GM18861 (cell line): Measurements from ENCODE around the gene EPB41L1.

ENCODE experiments used
- ATAC-seq: cut with Tn5 transposase; IDR thresholded peaks from one replicate; pipeline ENCODE4 v1.9.1; 2021; ENCODE audit not compliant: unreplicated experiment

The EPB41L1 gene

DNA sequence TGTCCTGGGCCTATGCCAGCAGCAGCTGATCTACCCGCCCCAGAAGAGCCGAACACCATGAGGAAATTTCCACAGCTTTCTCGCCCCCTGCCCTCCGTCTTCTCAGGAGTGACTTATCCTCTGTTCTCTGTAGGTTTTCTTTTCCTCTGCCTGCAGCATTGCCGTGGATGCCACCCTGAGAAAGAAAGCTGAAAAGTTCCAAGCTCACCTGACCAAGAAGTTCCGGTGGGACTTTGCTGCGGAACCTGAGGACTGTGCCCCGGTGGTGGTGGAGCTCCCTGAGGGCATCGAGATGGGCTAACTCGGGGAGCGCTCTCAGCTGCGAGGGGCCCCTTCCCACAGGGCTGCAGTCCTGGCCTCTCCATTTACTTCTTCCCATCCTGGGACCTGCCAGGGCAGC, 100.9 kb downstream of the EPB41L1 start:
- ATAC-seq = no peak

DNA sequence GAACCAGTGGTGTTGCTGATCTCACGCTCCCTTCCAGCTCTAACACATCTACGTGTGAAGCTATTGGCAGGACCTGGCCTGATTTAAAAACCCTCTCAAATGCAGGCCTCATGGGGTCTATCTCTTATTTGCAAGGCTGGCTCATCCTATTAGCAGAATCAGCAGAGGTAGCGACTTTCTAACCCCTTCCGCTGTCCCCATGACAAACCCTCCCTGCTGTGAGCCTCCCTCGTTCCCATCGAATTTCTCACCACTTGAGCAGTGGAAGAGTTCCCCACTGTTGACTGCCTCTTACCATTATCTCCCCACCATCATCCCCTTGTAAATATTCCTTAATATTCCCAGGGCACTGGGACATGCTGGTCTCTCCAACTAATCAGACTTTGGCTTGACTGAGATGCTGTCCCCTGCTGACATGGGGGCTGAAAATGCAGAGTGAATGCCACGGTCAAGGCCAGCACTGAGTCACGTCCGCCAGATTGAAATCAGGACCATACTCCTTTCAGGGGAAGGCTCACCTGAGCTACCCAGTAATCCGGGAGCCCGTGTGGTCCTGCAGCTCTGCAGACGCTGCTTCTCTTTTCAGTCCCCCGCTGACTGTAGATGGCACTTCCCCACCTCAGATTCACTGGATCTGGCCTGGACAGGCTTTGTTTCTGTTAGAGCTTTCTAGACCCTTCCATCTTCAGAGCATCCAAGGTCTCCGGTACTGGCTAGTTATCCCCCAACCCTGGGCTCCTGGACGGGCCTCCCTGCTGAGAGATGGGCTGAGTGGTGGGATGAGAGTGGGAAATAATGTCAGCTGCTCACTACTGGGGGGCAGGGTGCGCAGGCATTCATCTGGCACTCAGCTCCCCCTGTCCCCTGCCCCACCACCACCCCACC, 104.9 kb downstream of the EPB41L1 start:
- ATAC-seq = no peak

DNA sequence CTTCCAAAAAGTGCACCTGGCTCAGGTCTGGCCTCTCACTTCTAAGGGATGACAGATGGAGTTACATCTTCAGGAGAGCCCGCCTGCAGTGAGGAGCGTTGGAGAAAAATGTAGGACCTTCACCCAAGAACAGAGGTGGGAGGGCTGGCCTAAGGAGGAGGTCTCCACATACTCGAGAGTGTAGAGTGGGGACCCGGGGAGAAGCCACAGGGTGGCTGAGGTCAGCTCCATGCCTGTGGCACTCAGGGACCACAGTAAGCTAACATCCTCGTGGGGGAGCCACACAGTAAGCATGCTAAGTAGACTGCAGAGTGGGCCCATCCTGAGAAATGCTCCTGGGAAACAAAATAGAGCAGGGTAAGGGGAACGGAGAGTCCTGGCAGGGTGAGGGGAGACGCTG, 105.8 kb downstream of the EPB41L1 start:
- ATAC-seq = no peak

DNA sequence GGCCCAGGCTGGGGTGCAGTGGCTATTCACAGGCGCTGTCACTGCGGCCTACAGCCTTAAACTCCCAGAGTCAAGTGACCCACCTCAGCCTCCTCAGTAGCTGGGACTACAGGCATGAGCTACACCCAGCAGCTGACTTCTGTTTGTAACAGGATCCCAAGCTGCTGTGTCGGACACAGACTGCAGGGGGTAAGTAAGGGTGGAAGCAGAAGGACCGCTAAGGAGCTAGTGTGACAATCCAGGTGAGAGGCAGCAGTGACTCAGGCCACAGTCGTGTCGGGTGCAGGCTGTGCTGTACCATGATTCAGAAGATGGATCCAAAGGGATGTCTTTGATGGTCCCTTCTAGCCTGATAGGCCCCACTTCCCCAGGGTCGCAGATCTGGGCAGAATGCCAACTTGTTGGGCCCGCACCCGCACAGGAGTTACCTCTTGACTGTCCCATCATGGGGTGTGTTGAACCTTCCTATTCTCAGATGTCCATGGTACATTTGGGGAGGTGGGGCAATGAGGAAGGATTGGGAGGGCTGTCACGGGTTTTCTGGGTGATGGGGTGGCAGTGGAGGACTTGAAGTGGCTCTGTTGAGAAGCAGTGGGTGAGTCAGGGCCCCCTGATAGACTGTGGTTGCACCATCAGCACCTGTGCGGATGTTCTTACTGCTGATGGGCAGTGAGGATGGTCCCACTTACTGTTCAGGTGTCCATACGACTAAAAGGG, 107.0 kb downstream of the EPB41L1 start:
- ATAC-seq = no peak

DNA sequence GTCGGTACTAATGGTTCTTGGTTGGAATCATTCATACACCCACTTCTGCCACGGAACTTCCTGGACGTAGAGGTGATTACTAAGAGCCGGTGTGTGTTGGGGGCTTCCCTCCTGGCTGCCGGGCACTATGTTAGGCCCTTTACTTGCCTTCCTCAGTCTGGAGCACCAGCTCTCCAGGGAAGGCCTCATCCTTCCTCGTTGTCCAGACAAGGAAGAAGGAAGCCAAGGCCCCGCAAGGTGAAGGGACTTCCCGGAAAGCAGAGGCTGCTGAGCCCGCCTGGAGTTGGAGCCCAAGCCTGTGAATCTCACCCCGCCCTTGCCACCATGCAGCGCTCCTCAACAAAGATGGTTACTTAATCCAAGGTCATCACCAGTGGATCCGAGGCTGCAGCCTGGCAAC, 107.9 kb downstream of the EPB41L1 start:
- no peak for ATAC-seq

DNA sequence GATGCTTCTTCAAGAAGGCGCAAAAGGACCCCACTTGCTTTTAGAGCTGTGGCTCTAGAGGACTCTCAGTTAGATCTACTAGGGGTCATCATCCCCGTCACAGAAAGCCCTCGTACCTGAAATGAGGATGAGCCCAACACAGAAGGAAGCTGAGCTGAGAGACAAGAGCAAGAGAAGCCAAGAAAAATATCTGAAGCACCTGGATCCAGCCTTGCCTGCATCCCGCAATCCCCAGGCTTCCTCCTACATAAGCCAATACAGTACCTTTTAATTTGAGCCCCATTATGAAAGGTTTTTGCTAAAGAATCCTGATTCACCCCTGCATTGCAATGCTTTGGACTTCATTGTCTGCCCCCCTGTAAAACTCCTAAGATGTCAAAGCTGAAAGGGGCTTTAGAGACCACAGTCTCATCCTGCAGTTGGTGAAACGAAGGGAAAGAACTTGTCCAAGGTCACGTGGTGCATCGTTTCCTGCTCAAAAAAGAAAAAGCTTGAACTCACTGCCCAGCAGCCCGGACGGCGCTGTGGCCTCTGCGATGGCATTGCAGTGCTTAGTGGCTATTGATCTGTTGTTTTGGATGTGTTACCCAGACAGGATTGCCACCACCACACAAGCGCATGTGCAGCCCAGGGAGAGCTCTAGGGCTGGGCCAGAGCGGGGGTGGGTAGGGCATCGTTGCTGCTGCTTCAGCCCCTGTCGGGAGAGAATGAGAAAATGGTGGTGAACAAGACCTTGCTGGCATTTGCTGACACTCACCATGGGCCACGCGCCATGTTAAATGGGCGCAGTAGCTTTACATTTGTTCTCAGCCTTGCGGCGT, 110.1 kb downstream of the EPB41L1 start:
- no peak for ATAC-seq

DNA sequence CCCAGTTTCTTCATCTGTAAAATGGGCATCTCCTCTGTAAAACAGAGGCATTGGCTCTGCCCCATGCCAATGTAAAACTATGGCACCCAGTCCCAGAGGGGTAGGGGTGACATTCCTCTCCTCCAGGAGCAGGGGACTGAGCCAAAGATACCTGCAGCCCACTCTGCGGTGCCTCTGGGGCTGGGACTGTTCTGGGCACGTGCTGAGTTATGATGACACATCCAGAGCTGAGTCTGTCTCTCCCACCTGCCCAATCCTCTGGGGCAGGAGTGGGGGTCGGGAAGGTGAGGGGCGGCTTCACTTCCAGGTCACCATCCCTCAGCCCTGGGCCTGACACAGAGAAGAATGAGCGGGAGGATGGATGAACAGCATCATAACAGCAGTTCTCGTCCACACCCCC, 111.6 kb downstream of the EPB41L1 start:
- no peak for ATAC-seq

DNA sequence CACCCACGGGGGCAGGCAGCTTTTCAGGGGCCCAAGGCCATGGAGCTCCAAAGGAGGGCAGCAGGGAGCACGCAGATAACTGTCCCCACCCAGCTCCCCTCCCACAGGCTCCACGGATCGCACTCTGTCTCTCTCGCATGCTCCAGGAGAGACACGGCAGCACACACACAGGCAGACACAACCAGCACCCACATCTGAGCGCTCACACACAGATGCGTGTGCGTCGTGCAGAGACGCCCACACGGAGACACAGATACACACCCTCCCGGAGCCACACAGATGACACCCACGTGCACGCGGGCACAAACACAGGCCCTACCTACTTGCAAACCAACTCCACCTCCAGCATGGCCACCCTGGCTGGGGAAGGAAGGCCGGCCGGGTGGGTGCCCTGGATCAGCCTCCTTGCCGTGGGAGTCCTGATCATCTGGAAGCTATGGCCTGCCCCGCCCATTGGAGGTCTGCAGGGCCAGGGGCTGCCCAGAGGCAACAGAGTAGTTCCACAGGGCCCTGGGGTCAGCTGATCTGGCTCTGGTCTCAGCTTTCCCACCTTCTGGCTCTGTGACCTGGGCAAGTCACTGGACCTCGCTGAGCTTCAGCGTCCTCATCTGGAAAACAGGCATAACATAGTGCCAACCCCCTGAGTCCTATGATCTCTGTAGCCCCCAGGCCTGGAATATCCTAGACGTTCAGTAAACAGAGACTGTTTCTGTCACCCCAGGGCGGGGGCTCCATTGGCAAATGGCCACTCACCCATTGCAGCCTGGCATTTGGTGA, 113.3 kb downstream of the EPB41L1 start:
- ATAC-seq = no peak

DNA sequence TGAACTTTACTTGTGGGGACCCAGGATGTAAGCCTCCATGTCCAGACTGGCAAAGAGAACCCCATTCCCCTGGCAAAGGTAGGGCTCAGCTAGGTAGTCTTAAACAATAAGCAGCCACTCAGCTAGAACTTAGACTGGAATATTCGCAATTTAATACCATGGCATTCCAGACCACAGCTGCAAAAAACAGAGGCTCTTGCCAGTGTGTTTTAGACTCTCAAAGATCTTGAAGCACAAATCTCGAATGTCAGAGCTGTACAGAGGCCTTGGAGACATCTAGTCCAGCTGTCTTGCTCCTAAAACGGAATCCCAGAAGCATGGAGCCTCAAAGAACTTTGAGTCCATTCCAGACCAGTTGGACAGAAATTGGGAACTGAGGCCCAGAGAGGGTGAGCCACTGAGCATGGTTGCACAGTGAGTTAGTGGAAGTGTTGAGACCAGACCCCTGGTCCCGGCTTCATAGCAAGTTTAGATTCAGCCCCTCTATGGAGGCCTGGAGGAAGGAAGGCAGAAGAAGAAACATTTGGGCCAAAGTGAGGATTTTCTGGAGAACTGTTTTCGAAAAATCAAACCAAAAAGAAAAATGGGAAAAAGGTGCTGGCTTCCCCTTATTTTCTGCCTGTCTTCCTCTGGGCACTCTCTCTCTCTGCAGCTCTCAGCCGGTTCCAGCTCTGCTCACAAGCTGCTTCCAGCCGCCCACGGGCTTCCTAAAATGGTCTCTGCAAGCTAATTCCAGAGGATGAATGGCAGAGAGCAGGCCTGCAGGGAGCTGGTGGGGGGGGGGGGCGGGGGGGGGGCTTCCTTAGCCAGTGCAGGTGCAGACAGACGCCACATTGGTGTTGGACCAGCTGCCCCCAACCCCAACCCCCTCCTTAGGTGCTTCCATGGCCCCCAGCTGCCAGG, 114.2 kb downstream of the EPB41L1 start:
- no peak for ATAC-seq

DNA sequence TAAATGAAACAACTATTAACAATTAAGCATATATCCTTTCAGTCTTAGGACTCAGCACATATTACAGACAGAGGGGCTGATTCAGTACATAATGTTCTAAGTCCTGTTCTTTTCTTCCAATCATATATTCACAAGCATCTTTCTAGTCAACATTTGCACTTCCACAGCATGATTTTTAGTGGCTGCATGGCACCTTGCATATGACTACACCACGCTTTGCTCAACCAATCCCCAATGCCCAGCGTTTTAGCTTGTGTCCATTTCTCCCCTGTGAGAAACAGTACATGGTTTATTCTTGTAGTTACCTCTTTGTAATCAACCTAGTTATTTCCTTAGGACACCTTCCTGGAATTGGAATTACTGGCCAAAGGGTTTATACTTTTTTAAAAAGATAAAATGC, 115.0 kb downstream of the EPB41L1 start:
- ATAC-seq = no peak

DNA sequence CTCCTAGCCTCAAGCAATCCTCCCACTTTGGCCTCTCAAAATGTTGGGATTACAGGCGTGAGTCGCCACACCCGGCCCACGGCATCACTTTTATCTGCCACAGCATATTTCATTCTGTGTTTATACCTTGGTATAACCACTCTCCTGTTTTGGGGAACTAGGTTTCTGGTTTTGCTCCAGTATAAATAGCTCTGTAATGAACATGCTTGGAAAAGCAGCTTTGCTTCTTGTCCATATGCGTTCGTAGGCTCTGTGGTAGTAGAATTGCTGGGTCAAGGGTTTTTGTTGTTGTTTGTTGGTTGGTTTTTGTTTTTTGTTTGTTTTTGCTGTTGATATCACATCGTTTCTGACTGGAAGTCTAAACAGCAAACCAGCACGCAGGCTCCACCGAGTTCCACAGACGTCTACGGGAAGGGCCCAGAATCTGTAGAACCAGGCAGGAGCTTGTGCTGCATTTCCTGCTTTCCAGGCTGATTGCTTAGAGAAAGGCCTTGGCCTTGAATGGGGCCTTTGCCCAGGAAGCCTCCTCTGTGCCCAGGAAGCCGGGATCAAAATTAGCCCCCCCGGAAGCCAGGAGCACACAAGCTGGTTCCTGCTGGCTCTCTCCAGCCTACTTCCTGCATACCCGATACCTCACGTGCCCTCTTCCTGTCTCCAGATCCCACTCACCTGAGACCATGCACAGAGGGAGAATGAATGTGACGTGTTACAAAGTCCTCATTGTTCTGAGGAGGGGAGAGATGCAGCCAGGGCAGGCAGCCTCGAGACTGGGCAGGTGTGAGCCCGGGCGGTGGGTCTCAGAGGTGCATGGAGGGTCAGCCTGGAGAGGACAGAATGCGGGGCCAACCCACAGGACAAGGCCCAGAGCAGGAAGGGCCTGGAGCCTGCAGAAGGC, 116.5 kb downstream of the EPB41L1 start:
- ATAC-seq = no peak

DNA sequence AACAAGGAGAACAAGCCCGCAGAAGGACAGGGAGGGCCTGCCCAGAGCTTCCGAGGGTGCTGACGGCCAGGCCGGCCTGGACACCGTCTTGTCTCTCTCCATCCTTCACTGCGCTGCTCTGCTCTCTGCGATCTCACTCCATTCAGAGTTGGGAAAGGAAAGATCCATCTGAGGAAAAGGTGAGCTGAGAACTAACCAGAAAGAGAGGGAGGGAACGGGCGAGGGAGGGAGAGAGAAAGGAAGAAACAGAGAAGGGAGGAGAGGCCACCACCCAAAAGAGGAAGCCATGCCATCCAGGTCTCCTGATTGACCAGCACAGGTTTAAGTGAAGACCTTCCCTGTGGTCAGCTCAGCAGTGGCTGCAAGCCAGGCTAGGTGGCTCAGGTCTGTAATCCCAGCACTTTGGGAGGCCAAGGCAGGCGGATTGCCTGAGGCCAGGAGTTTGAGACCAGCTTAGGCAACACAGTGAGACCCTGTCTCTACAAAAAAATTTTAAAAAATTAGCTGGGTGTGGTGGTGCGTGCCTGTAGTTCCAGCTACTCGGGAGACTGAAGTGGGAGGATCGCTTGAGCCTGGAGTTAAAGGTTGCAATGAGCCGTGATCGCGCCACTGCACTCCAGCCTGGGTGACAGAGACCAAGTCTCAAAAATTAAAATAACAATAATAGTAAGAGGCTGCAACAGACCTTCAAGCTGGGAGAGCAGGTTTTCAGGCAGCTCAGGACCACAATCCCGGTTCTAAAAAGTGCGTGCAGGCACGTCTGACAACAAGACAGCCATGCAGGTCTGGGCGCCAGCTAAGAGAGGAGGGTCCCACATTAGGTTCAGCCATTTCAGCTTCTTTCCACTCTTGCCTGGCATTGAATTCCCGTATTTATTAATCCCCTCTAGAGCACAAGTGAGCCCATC, 117.4 kb downstream of the EPB41L1 start:
- no peak for ATAC-seq

DNA sequence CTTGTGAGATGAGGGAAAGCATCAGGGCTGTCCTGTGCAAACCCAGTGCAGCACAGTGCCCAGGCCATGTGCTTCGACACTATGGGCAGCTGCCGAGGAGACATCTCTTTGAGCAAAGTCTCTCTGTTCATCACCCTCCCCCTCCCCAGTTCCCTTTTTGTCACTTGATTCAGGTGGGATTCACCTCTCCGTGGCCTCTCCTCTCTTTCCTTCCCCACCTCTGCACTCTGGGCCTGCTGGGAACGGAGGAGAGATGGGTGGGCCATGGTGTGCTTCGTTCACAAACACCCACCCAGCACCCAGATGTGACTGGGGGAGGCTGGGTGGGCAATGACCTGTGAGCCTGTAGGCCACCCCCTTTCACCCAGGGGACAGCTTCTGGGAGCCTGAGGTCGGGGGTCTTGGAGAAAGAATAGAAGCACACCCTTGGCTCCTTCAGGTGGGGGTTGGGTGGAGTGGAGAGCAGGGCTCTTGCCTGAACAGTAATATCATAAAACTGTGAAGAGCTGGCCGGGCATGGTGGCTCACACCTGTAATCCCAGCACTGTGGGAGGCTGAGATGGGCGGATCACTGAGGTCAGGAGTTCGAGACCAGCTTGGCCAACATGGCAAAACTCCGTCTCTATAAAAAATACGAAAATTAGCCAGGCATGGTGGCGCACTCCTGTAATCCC, 118.1 kb downstream of the EPB41L1 start:
- no peak for ATAC-seq

DNA sequence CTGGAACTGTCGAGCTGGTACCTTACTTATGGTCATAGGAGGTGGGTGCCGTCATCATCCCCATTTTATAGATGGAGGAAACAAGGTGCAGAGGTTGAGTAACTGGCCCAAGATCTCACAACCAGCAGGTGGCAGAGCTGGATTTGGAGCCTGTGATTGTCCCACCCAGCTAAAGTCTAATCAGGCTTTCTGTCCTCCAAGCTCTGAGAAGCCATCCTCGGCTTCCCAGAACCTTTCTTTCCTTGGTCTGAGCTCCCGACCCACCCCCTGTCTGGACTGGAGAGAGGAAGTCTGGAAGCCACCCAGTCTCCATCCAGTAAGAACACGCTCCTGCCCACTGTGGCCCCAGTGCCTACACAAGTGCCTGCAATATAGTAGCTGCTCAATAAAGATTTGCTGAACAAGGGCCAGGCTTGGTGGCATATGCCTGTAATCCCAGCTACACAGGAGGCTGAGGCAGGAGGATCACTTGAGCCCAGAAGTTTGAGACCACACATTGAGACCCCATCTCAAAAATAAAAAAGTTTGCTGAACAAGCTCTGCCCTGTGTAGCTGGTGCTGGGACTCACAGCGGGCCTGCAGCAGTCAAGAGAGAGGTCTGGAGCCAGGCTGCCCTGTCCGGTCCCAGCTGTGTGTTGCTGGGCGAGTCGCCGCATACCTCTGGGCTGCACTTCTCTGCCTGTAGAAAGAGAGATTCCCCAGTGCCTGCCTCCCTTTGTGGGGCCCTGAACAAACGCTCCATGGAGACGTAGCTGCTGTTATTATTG, 119.1 kb downstream of the EPB41L1 start:
- no peak for ATAC-seq

DNA sequence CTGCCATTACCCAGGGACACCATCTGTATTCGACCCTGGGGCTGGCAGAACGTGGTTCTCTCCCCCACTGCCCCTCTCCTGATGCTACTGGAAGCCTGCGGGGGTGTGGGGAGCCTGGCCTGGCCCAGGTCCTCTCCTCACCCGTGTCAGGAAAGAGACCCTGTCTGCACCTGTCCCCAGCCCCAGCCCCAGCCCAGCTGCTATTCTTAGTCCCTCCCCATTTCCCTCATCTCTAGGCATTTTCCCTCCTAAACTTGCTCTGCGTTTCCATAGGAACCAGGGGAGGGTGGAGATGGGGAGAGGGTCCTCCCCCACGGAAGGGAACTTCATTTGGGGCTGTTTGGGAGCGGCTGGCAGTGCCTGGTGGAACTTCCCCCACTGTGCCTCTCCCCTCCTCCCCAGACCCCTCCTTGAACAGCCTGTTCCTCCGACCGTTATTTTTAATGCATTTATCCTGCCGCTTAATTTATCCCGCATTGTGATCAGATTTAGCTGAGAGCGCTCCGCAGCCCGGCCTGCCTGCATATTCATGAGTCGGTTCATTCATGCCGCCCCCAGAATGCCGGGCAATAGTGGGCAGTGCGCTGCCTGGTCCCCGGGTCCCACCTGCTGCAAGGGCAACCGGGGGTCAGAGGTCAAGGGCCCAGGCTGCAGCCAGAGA, 119.8 kb downstream of the EPB41L1 start:
- no peak for ATAC-seq

DNA sequence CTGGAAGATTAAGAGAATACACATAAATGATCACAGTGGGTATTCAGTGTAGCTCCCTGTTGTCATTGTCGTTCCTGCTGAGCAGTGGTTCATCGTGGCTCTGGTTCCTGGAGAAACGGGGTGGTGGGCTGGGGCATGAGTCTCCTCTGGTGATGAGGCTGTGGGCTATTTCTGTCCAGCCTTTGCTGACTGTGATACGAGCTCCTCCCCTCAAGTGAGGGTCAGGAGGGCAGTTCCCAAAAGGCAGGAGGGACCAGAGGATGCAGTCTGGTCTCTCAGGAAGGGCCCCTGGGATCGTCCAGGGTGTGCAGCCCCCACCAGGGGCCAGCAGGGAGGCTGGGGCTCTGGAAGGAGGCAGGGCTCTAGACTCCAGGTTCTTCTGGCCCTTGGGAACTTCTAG, 120.5 kb downstream of the EPB41L1 start:
- no peak for ATAC-seq
